Measurements from ENCODE around the gene VAMP5. TPM values are rescaled to one million over a fixed set of nuclear protein-coding genes. Genes with fewer than 3 reads are reported as not detected.
"Not testable (repeated sequence)": the region's sequence is repeated elsewhere in the genome, so short reads cannot be mapped to it uniquely, and the experiment has no call there.

Gene VAMP5
- total and polyA plus RNA-seq, 2 experiments from 2014 or later = 2.7 to 36.1 TPM

GRCh38 chr2:85542777-85543176 lies 41.5 kb upstream of the VAMP5 start:
- Histone ChIP-seq H3K4me3 (no peak overlapping the region), H4K20me1 (ENCODE audit: insufficient read depth, poor library complexity, severe bottlenecking) (peaks cover 53% of the 10 kb centered on the region), H3K36me3 (replicated peaks; ENCODE audit: insufficient read depth, low read depth) (peaks cover 17% of the 10 kb centered on the region), H3K27me3 (no peaks in the 10 kb centered on the region), H3K9me2 (replicated peaks; ENCODE audit: insufficient read depth) (no peaks in the 10 kb centered on the region), H3K27ac (peak overlapping the region; percentile 28), H3K4me2 (peak overlapping the region; percentile 88), H3K79me2 (peaks cover 51% of the 10 kb centered on the region), H3K4me1 (ENCODE audit: insufficient read depth) (peaks cover 30% of the 10 kb centered on the region), H3K9me3 (ENCODE audit: low read depth) (no peaks in the 10 kb centered on the region), H2AFZ (no peak overlapping the region)
- 93% methylated on average over 4 of the region's 4 CpGs for WGBS (ENCODE audit: low lambda C conversion rate, missing lambda C conversion rate)
- DNase-seq (ENCODE audit: low spot score) = no peak
- TF ChIP-seq EZH2 (IDR thresholded peaks at IDR 0.05; ENCODE audit: borderline replicate concordance) = no peak
- TF ChIP-seq EZH2phosphoT487 (IDR thresholded peaks at IDR 0.05; ENCODE audit: low read depth, severe bottlenecking, unreplicated experiment) = no peak
- no peak for TF ChIP-seq CTCF (IDR thresholded peaks at IDR 0.05; ENCODE audit: poor library complexity)

GRCh38 chr2:85544254-85544691 lies 40.0 kb upstream of the VAMP5 start:
- H3K27me3 ChIP-seq; H3K9me2 ChIP-seq (replicated peaks; ENCODE audit: insufficient read depth); H3K4me3 ChIP-seq; DNase-seq (ENCODE audit: low spot score); H2AFZ ChIP-seq; H3K4me2 ChIP-seq; H3K9me3 ChIP-seq (ENCODE audit: low read depth): not testable (repeated sequence)
- 90% methylated on average over 3 of the region's 3 CpGs for WGBS (ENCODE audit: low lambda C conversion rate, missing lambda C conversion rate)
- peak overlapping the region; percentile 40 for H3K27ac ChIP-seq
- H3K4me1 ChIP-seq (ENCODE audit: insufficient read depth) = peaks cover 25% of the 10 kb centered on the region
- peaks cover 51% of the 10 kb centered on the region for H4K20me1 ChIP-seq (ENCODE audit: insufficient read depth, poor library complexity, severe bottlenecking)
- H3K79me2 ChIP-seq = peaks cover 44% of the 10 kb centered on the region
- H3K36me3 ChIP-seq (replicated peaks; ENCODE audit: insufficient read depth, low read depth) = peaks cover 17% of the 10 kb centered on the region

GRCh38 chr2:85544915-85545779 lies 39.1 kb upstream of the VAMP5 start:
- Histone ChIP-seq H3K4me1 (ENCODE audit: insufficient read depth) (peaks cover 25% of the 10 kb centered on the region), H3K27ac (peak overlapping the region; percentile 40), H3K79me2 (peaks cover 35% of the 10 kb centered on the region), H4K20me1 (ENCODE audit: insufficient read depth, poor library complexity, severe bottlenecking) (peaks cover 42% of the 10 kb centered on the region), H3K36me3 (replicated peaks; ENCODE audit: insufficient read depth, low read depth) (peaks cover 17% of the 10 kb centered on the region)
- not testable (repeated sequence) for H3K4me3 ChIP-seq; H3K9me2 ChIP-seq (replicated peaks; ENCODE audit: insufficient read depth); H3K4me2 ChIP-seq; DNase-seq (ENCODE audit: low spot score); H2AFZ ChIP-seq; H3K27me3 ChIP-seq; H3K9me3 ChIP-seq (ENCODE audit: low read depth)
- WGBS (ENCODE audit: low lambda C conversion rate, missing lambda C conversion rate) = 93% methylated on average over 5 of the region's 5 CpGs

- Histone ChIP-seq H3K36me3 (replicated peaks; ENCODE audit: insufficient read depth, low read depth) (peaks cover 17% of the 10 kb centered on the region), H3K9me3 (ENCODE audit: low read depth) (no peaks in the 10 kb centered on the region), H3K27ac (no peak overlapping the region), H3K4me3 (no peak overlapping the region), H3K4me1 (ENCODE audit: insufficient read depth) (peaks cover 24% of the 10 kb centered on the region), H3K9me2 (replicated peaks; ENCODE audit: insufficient read depth) (no peaks in the 10 kb centered on the region), H3K27me3 (no peaks in the 10 kb centered on the region), H2AFZ (no peak overlapping the region), H3K4me2 (no peak overlapping the region), H4K20me1 (ENCODE audit: insufficient read depth, poor library complexity, severe bottlenecking) (peaks cover 36% of the 10 kb centered on the region), H3K79me2 (peaks cover 28% of the 10 kb centered on the region)
- DNase-seq (ENCODE audit: low spot score) = no peak
- WGBS (ENCODE audit: low lambda C conversion rate, missing lambda C conversion rate) = 87% methylated on average over 5 of the region's 5 CpGs
- TF ChIP-seq EZH2phosphoT487 (IDR thresholded peaks at IDR 0.05; ENCODE audit: low read depth, severe bottlenecking, unreplicated experiment) (no peak), EZH2 (IDR thresholded peaks at IDR 0.05; ENCODE audit: borderline replicate concordance) (no peak), CTCF (IDR thresholded peaks at IDR 0.05; ENCODE audit: poor library complexity) (no peak)
These were observed 38.4 kb upstream of the VAMP5 start for GRCh38 chr2:85545780-85546240.

Measured in hepatocyte (in vitro differentiated cells).